Stimulated activated naive CD4-positive, alpha-beta T cell (primary cell): Measurements from ENCODE around the gene CUBN.

ENCODE experiments used
- DNase-seq, 6 experiments: peaks; one replicate each; lab custom pipeline; 2025; lab: John Stamatoyannopoulos, UW

Gene CUBN

DNA sequence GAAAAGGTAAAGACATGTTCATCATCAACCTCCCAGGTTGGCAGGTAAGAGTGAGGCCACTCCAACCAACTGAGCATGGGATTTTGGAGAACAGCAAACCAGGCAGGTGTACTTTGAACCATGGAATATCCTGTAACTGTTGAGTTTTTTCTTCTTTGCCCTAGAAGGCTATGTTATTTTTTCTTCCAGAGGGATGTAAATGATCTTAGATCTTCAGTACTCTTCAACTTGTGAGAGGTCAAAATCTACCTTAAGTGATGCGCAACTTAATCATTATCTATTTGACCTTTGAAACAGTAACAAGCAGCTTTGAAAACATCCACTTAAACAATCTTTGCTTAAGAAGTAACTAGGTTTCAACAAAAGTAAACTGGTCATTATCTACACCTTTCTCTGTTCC, at the start of gene CUBN:
Gene CUBN (minus strand): TSS at position 71 of the 400 bp plus-strand sequence. CDS start 46 bp downstream, at position 25.
- no peak for DNase-seq

DNA sequence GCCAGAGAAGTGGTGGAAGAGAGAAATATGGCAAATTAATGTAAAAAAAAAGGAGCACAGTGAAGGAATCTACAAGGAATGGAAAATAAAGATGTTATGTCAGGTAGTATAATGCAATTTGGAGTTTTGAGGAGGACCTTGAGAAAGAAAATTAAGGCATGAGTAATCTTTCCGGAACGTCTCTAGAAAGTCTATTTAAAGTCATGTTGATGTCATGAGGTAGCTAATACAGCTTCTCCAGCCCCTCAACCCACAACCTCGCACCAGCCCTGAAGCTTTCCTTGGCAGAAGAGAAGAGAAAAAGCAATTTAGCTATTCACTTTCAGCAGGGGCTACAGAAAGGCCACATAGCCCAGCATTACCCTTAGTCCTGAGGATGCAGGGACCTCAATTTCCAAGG, 49.4 kb upstream of the CUBN start:
- no peak for DNase-seq

DNA sequence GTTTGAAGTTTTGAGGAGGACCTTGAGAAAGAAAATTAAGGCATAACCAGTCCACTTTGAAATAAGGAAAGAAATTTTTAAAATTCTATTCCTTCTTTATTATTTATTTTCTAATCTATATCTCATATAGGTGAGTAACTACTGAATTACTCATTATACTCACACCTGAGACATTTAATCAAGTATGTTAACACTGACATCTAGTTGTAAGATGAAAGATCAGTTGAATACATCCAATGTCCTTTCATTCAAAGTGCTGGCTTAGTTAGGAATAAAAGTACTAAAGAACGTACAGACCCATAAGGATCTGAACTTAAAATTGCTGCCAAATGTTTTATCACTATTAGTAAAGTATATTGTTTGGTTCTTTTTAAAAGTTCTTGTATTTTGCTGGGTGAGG, 48.4 kb upstream of the CUBN start:
- no peak for DNase-seq

DNA sequence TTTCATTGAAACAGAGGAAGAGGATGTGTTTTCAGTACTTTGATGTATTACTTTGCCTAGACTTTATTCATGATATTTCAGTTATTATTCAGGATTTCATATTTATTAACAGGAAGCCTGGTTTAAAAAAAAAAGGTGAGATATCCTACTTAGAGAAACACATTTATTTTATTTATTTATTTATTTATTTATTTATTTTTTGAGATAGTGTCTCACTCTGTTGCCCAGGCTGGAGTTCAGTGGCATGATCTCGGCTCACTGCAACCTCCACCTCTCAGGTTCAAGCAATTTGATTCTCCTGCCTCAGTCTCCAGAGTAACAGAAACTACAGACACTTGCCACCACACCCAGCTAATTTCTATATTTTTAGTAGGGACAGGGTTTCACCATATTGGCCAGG, 47.4 kb upstream of the CUBN start:
- no peak for DNase-seq

DNA sequence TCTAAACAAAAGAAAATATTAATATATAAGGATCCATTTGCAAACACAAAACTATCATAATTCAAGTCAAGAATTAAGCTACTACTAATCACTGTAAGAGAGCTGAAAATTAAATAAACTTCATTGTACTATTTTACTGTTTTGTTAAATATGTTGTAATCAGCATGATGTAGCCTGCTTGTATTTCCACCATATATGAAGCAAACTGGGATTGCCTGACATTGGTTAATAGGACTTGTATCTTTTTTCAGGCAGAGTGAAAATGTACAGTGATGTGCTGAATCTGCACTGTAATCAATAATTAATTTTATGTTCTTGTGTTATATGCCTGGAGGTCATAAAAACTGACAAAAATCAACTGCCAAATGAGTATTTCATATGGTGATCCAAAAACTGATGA, 46.5 kb upstream of the CUBN start:
- no peak for DNase-seq

DNA sequence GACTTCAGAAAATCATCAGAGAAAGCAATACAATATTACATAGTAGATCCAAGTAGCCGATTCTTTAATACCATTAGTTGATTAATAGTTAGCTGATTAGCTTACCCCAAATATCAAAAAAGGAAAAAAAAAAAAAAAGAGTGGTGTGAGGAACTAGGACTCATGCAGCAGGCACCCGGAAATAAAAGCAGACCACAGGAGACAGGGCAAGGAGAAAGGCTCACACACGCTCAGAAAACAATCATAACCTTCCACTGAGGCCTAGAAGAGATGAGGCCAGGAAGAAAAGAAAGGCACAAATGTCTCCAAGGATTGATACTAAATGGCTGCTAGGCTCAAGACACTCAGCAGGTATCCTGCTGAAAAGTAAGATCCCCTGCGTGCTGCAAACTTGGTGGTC, 45.9 kb upstream of the CUBN start:
- peak in 1 of 6 experiments; percentile 6 for DNase-seq

DNA sequence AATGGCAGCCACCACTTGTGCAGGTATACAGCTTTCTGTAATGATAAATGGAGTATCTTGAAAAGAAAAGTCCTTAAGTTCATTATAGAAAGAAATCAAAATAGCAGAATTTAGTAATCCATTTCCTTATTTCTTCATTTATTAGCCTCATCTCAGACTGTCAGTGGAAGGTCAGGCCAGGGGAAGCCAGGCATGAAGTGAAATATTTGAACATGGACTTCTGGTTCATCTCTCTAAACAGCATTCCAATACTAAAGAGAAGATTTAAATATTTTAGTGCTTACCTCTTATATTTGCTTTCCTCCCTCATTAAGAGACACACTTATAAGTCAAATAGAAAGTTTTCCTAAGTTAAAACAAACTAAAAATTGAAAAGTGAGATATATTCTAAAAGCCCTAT, 45.0 kb upstream of the CUBN start:
- DNase-seq, result no peak

DNA sequence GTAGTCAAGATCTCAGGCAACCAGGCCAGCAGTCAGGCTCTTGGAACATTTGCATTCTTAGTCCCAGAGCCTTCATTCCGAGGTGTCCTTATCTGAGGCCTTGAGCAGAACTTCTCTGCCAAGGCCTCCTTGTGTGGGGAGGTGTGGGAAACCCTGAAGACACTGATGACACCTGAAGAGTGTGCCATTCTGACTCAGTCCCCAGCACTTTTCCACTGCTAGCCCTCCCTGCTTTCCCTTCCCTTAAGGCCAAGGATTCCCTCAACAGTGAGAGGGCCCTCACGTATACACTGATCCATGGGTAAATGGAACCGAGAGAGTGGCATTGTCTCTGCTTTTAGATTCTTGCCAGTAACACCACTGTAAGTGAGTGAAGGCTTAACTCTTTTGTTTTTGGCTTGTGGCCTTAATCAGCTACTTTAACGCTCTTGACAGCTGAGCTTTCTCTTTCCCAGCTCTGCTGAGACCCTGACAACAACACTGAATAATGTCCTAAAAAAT, 41.6 kb upstream of the CUBN start:
- DNase-seq, result no peak

DNA sequence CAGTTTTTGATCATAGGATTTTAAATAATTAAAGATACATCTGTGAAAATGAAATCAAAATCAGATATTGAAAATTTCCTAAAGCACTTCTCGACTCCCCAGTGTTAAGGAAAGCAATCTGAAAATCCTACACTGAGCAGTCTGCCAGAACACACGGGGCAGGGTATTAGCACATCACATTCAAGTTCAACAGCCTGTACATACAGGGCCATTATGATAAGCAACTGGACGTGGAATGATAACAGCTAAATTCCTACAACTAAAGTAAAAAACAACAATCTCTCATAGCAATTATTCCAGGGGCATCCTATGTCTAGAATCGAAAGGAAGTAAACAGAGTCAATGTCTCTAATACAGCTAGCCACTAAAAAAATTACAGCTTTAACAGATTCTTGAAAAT, 40.2 kb upstream of the CUBN start:
- DNase-seq, result no peak

DNA sequence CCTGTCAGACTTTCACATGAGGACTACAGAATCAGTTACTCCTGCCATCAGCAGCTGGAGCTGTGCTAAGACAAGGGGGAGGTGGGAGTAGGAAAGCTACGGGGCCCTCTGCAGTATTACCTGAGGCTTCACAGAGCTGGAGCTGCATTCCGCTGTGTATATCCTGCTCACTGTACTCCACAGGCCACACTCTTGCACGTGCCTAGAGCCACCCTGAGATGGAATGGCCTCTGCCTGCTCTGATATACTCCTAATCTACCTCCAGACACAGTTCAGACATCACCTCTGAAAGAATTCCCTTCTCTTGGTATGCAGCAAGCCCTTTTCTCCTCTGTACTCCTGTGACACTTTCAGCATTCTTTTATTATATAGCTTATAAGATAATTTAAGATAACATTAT, 37.1 kb upstream of the CUBN start:
- no peak for DNase-seq

DNA sequence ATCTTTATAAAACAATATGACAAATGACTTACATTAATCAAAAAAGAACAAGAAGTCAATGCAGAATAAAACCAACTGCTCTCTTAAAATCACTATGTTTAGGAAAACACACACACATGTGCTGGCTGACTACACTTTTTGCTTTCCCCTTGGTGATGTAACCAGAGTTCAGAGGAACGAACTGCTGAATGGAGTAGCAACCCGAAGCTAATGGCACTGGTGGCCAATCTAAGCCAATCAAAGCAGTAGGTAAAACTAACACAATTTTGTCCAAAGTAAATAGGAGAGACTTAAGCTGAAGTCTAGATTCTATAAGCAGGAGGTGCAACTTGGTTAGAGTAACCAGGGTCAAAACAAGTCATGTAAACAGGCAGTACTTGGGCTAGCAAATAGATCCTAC, 33.2 kb upstream of the CUBN start:
- DNase-seq, result no peak

DNA sequence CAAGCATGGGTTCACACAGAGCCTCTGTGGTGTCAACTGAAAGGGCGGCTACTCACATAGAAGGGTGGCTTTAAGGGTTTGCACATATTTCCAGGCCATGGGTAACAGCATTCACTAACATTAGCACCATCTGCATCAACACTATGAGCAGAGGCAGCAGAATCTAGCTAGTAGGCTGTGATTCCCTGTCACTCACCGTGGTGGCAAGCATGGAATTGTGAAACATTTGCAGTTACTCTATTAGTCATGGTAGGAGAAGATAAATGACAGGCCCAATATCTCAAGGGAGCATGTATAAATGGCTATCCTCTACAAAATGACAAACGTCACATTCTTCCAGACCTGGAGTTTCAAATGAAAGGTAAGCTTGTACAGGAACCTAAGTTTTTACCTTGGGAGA, 32.2 kb upstream of the CUBN start:
- no peak for DNase-seq

DNA sequence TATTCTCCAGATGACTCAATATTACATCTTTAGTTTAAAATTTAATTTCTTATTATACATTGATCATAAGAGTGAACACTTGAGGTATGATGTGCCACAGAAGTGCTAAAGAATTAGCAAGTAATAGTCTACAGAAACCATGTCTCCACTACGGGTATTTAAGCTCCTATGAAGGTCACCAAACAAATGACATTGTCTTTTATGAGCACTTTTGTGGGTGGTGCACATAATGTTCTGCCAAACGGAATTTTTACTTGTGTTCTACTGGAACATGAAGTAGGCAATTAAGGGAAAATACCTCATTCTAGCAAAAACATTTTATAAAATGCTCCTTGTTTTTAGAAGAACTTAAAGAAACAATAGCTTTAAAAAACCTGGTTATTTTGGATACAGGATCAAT, 27.4 kb upstream of the CUBN start:
- DNase-seq, result no peak

DNA sequence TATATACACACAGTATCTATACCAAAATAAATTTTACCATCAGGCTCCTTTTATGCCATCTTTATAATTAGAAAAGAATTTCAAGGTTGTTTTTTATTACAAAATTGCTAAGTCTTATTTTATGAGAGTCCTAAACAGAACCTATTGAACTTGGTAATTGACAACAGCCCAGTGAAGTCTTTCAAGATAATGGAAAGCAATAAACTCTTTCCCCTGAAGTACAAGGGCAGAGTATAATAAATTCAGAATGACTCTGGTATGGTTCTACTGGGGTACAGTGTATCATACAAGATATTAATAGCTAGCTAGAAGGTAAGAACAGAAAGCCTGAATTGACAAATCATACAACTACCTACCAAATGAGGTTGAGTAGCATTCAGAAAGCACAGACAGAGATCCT, 26.2 kb upstream of the CUBN start:
- DNase-seq, result no peak

DNA sequence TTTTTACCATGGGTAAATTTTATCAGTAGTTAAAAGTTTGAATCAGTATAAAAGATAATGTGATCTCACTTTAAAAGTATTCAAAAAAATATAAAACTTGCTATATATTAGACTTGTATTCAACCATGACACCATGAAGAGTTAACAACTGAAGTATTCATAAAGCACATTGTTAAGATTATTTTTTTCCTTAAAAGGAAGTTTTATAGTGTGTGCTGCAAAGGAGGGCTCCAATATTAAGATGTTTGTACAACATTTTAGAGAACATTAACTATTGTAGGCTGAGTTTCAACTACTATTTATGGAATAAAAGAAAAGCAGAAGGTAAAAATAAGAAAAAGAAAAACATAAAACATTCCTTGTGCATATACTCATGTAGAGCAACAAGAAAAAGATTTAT, 24.5 kb upstream of the CUBN start:
- no peak for DNase-seq

DNA sequence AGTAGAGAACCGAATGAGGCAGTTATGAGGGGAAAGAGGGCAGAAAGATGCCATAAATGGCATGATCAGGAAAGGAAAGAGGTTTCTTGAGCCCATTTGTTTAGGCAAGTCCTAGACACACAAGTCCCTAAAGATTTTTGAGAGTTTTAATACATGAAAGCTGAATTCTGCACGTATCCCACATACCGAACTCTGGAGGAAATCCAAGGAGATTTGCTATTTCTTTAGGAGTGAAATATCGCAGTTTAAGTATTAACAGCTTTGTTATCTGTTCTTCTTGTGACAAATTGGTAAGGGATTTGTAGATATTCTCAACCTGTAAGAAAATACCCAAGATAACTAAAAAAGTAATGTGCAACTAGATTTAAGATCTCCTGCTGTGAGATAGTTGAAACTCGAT, 23.7 kb upstream of the CUBN start:
- DNase-seq, result no peak

DNA sequence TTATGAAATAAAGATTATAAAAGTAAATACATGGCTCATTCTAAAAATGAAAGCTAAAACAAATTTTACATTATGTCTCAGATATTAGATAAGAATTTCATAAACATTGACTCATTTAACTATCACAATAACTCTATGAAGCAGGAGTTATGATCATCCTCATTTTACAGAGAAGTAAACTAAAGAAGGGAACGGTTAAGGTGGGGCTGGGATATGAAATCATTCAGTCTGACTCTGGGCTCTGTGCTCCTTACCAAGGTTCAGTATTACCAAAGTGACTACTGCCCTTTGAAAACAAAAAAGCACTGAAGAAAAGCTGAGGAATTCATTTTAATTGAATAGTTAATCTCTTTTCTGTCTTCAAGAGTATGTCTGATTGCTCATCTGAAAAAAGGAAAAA, 22.1 kb upstream of the CUBN start:
- no peak for DNase-seq

DNA sequence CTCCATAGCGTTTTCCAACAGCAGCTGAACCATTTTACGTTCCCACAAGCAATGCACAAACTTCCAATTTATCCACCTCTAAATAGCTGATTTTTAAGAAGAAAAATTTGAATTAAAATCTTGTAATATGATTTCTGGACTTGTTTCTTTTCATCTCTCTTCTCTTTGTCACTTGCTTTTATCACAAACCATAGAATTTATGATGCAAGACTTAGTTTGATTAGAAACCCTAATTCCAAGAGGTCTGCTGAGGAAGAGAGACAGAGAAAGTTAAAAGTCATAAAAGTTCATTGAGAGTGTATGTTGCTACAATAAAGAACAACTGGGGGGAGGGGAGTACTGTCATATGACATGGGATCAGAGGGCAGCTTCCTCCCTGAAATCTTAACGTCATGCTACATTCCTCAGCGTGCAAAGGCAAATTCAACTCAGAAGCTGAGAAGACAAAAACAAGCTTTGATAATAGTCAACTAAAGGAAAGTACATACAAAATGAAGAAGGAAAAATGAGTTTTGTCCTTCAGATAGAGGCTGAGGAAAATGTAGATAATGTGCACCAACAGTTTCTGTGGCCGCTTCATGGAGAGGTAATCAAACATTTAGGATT, 18.4 kb upstream of the CUBN start:
- DNase-seq, result no peak

DNA sequence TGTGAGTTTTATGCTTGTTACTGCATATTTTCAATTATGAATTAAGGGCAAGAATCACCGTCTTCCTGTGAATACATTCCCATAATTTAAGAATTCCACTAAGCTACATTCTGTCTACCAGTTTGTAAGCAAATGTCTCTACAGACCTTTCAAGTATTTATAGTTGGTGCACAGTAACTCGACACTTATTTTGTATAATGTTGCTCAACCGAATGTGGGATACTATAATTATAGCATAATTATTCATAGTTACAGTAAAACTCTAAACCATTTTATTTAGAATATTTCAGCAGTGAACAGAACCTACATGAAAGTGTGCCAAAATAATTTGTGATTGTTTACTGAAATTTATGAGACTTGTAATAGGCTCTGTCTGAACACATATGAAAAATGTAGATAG, 17.3 kb upstream of the CUBN start:
- DNase-seq, result no peak

DNA sequence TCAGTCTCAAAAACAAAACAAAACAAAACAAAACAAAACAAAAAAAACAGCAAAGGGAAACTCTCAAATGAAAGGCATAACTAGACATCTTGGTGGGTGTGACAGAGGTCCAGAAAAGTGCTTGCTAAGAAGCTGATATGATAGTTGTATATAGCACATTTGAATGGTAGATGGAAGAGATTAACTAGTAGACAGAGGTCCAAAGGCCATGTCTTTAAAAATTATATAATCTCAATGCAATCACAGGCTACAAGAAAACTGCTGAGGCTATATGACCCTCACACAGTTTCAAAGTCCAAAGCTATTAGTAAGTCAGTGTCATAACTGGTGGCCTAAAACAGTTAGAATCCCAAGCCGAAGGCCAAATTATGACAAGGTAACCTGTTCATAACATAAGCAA, 15.6 kb upstream of the CUBN start:
- DNase-seq, result no peak

DNA sequence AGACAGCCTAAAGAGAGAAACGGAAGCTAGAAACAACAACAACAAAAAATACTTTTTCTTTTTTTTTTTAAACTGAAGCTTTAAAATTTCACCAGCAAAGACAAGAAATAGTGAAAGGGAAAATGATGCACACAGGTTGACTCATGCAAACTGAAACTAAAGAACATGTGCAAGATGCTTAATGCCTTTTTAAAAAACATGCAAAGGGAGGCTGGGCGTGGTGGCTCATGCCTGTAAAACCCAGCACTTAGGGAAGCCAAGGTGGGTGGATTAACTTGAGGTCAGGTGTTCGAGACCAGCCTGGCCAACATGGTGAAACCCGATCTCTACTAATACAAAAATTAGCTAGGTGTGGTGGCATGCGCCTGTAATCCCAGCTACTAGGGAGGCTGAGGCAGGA, 15.1 kb upstream of the CUBN start:
- no peak for DNase-seq

DNA sequence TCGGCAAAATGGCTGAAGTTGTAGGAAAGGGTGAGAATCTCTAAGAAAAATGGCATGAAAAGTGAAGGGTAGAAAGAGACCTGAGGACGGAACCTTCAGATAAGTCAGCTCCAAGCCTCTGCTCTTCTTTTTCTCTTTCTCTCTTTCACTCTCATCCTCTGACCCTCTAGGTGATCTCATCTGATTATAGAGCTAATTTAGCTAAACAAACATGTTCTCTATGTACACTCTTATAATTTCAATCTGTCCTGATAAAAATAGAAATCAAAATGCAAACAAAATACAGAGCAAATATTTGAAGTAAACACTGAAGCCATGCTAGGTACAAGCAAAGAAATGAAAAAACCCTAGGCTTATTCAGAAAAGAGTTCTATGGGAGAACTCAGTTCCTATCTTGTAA, 14.4 kb upstream of the CUBN start:
- no peak for DNase-seq

DNA sequence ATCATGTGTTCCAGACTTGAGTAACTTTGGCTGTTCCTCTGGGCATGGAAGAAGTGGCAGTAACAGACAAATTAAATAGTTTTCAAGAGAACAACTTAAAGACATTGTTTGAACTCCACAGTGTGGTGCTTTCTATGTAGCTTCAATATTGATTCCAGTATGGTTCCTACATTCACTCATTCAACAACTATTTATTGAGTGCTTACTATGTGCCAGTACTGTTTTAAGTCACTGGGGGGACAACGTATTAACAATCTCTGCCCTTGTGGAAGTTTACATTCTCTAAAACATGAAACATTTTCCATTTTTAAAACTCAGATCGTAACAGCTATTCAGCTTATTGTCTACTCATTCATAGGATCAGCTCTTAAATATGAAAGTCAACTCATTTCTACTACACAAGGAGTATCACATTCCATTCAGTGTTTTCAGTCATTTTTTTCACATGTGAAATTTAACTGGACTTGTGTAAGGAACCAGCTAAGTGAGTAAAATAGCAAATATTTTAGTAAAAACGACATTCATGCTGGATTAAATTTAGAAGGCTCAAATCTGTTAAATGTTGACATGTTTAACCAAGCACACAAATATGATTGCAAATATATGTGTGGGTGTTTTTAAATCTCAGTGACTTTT, 13.6 kb upstream of the CUBN start:
- no peak for DNase-seq
